ENCODE data around the gene UBE2E1. TPM values are rescaled to one million over a fixed set of nuclear protein-coding genes. Genes with fewer than 3 reads are reported as not detected.

The UBE2E1 gene
- polyA plus RNA-seq, 6 donors from 2014 or later = 8.7 to 33.7 (median 18.1) TPM

- Mint-ChIP-seq H3K4me1 (peaks cover 0 to 2% (median under 1%) of the 10 kb centered on the region in 3 donors), H3K36me3 (no peaks in the 10 kb centered on the region), H3K4me3 (no peak overlapping the region), H3K27me3 (peaks cover 0 to 1% (median 0%) of the 10 kb centered on the region in 3 donors), H3K27ac (no peak overlapping the region), H3K9me3 (no peaks in the 10 kb centered on the region)
- ATAC-seq (ENCODE audit: low read depth in 2 of 2) (no peak), DNase-seq (no peak)
These were observed 125.8 kb downstream of the UBE2E1 start for GRCh38 chr3:23931597-23931996.

GRCh38 chr3:23932571-23932970 is 126.8 kb downstream of the UBE2E1 start:
- no peak overlapping the region for H3K4me3 Mint-ChIP-seq
- ATAC-seq (ENCODE audit: low read depth in 2 of 2) (no peak), DNase-seq (no peak)
- H3K27ac Mint-ChIP-seq = no peak overlapping the region
- H3K27me3 Mint-ChIP-seq = peaks cover 0 to 8% (median 0%) of the 10 kb centered on the region in 3 donors
- H3K9me3 Mint-ChIP-seq = no peaks in the 10 kb centered on the region
- peaks cover 0 to 2% (median 0%) of the 10 kb centered on the region in 3 donors for H3K4me1 Mint-ChIP-seq
- no peaks in the 10 kb centered on the region for H3K36me3 Mint-ChIP-seq

GRCh38 chr3:23934253-23934652 is 128.5 kb downstream of the UBE2E1 start:
- H3K4me1 Mint-ChIP-seq = peaks cover 0 to 3% (median 2%) of the 10 kb centered on the region in 3 donors
- H3K27me3 Mint-ChIP-seq = peaks cover 0 to 8% (median 0%) of the 10 kb centered on the region in 3 donors
- no peak overlapping the region for H3K4me3 Mint-ChIP-seq
- H3K36me3 Mint-ChIP-seq = peaks cover 0 to 7% of the 10 kb centered on the region in 2 donors
- DNase-seq (no peak), ATAC-seq (ENCODE audit: low read depth in 2 of 2) (no peak)
- no peaks in the 10 kb centered on the region for H3K9me3 Mint-ChIP-seq
- H3K27ac Mint-ChIP-seq = no peak overlapping the region

GRCh38 chr3:23937296-23937695 is 131.5 kb downstream of the UBE2E1 start:
- peaks cover 0 to 8% (median 0%) of the 10 kb centered on the region in 3 donors for H3K27me3 Mint-ChIP-seq
- DNase-seq (no peak), ATAC-seq (ENCODE audit: low read depth in 2 of 2) (no peak)
- peaks cover 0 to 7% of the 10 kb centered on the region in 2 donors for H3K36me3 Mint-ChIP-seq
- no peak overlapping the region for H3K27ac Mint-ChIP-seq
- peaks cover 0 to 3% (median 0%) of the 10 kb centered on the region in 3 donors for H3K4me1 Mint-ChIP-seq
- H3K9me3 Mint-ChIP-seq = no peaks in the 10 kb centered on the region
- H3K4me3 Mint-ChIP-seq = no peak overlapping the region

GRCh38 chr3:23938688-23939087 is 132.9 kb downstream of the UBE2E1 start:
- Mint-ChIP-seq H3K4me3 (no peak overlapping the region), H3K36me3 (peaks cover 0 to 7% of the 10 kb centered on the region in 2 donors), H3K27ac (no peak overlapping the region), H3K27me3 (peaks cover 0 to 8% (median 0%) of the 10 kb centered on the region in 3 donors), H3K9me3 (no peaks in the 10 kb centered on the region), H3K4me1 (peaks cover 2 to 6% (median 6%) of the 10 kb centered on the region in 3 donors)
- DNase-seq = no peak
- ATAC-seq (ENCODE audit: low read depth in 2 of 2) = no peak

GRCh38 chr3:23940775-23941174 is 135.0 kb downstream of the UBE2E1 start:
- peaks cover 12 to 17% (median 14%) of the 10 kb centered on the region in 3 donors for H3K4me1 Mint-ChIP-seq
- H3K4me3 Mint-ChIP-seq = no peak overlapping the region
- no peaks in the 10 kb centered on the region for H3K9me3 Mint-ChIP-seq
- no peak for DNase-seq
- peaks cover 0 to 8% (median 0%) of the 10 kb centered on the region in 3 donors for H3K27me3 Mint-ChIP-seq
- peaks cover 0 to 7% of the 10 kb centered on the region in 2 donors for H3K36me3 Mint-ChIP-seq
- ATAC-seq (ENCODE audit: low read depth in 2 of 2) = no peak
- H3K27ac Mint-ChIP-seq = no peak overlapping the region

Other genes with a start within 250 kb of the UBE2E1 start
- 1 to 10 TPM; 5.2 to 7.9 (median 6.2) TPM for gene NKIRAS1, start 111.0 kb downstream of the UBE2E1 start, polyA plus RNA-seq (ENCODE audit: low read depth in 6 of 6)
- gene RPL15, start 111.2 kb downstream of the UBE2E1 start, polyA plus RNA-seq (ENCODE audit: low read depth in 6 of 6) = 1,000 to 10,000 TPM; 5,343 to 7,068 (median 5,837) TPM
- gene NR1D2, start 139.3 kb downstream of the UBE2E1 start, polyA plus RNA-seq (ENCODE audit: low read depth in 6 of 6) = 10 to 100 TPM; 14.1 to 55.0 (median 39.2) TPM

Data from naive B cell (primary cell).